SK-N-MC (cell line): ENCODE data around the gene CDK2.
A peak's percentile ranks its signal among the peaks of the same experiment; 100 is the strongest.

Experiments
- DNase-seq: peaks from one replicate; pipeline ENCODE4 v3.0.0-alpha.2; 2011; ENCODE audit warnings: low read depth, low spot score
- H3K27ac ChIP-seq: fragments of 200-600 bp; sonication (generic); 2 replicates; pipeline ENCODE4 v1.5.1; 2016; ENCODE audit warnings: mixed run types
- H3K36me3 ChIP-seq: fragments of 200-600 bp; sonication (generic); 2 replicates; pipeline ENCODE4 v1.6.1; 2017; ENCODE audit warnings: antibody characterized with exemption, low read length, mixed read lengths; ENCODE audit not compliant: insufficient read depth
- H3K4me3 ChIP-seq: fragments of 200-600 bp; sonication (generic); 2 replicates; pipeline ENCODE4 v1.5.1; 2016
- H3K9ac ChIP-seq: fragments of 200-600 bp; sonication (generic); 2 replicates; pipeline ENCODE4 v1.8.0; 2017; ENCODE audit warnings: mixed run types, mixed read lengths; ENCODE audit not compliant: insufficient read length
- H3K9me3 ChIP-seq: fragments of 200-600 bp; sonication (generic); 2 replicates; pipeline ENCODE4 v1.6.1; 2017; ENCODE audit warnings: low read depth, mild to moderate bottlenecking, antibody characterized with exemption, low read length, moderate library complexity, mixed read lengths
- EZH2 ChIP-seq: fragments of 200-600 bp; sonication (generic); IDR thresholded peaks from one replicate; pipeline ENCODE4 v1.6.1; 2017; ENCODE audit warnings: antibody characterized with exemption
- FOXP2 ChIP-seq: optimal IDR thresholded peaks from 2 replicates; pipeline ENCODE3; 2011; ENCODE audit warnings: mild to moderate bottlenecking, moderate library complexity; ENCODE audit not compliant: insufficient read depth; ENCODE audit errors: extremely low read length, control extremely low read depth
- POLR2AphosphoS5 ChIP-seq: IDR thresholded peaks from 2 replicates; pipeline ENCODE4 v1.6.1; 2012; ENCODE audit warnings: mild to moderate bottlenecking, low read depth, low read length, borderline replicate concordance

CDK2 gene

DNA sequence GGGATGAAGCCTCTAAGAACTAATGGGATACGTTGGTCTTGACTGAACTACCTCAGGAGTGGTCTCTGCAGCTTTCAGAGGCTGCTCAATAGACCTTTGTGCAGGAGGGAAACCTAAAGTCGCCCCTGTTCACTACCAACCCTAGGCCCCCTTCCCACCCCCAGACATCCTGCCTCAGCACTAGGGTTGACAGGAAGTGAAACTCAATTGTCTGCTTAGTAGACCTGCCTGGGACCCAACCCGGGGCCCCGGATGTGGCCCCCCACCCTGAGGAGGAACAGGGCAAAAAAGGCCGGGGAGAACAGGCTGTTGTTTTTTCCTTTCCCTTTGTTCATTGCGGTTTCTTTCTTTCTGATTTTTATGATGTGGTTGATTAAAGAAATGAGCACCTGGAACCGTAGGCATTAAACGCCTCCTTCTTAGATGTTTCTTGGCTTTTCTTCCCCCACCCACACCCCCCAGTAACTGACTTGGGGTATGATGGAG is 37.3 kb upstream of the CDK2 start:
- H3K36me3 ChIP-seq = no peaks in the 10 kb centered on the region
- no peak overlapping the region for H3K4me3 ChIP-seq
- TF ChIP-seq EZH2 (no peak), FOXP2 (no peak), POLR2AphosphoS5 (no peak; the same call in 1 of the 2 replicates)
- peak overlapping the region; percentile 79 for H3K27ac ChIP-seq
- H3K9ac ChIP-seq = no peak overlapping the region
- no peak for DNase-seq
- no peaks in the 10 kb centered on the region for H3K9me3 ChIP-seq

DNA sequence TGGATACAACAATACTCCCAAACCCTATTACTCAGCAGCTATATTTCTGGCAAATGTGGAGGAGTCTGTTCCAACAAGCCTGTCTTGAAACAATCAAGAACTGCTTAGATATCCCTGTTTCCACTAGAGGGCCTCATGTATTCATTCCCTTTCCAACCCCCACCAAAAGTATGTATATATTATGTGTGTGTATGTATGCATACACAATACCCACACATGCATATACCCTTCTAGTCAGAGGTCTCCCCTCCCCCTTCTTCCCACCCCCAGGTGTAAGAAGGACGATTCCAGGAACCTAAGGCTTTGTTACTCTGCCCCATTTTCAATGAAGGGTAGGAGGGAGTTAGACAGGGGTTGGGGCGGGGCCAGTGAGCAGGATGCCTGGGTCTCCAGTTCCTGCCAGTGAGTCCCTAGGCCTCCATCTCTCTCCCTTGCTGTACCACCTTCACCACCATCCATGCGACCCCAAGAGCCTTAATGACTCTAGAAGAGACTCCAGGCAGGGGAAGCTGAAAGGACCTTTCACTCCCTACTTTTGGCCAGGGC is 35.8 kb upstream of the CDK2 start, which contains the start of gene DGKA:
DGKA (plus strand) TSS at position 392 of the 546 bp plus-strand sequence. CDS start 5,342 bp downstream, outside the sequence.
- peak; percentile 72 for DNase-seq
- Histone ChIP-seq H3K4me3 (peak within 1 kb of the TSS; percentile 57), H3K36me3 (no peaks in the 10 kb centered on the region), H3K27ac (peak within 1 kb of the TSS; percentile 79), H3K9me3 (no peaks in the 10 kb centered on the region), H3K9ac (peak within 1 kb of the TSS; percentile 47)
- no peak for TF ChIP-seq EZH2

DNA sequence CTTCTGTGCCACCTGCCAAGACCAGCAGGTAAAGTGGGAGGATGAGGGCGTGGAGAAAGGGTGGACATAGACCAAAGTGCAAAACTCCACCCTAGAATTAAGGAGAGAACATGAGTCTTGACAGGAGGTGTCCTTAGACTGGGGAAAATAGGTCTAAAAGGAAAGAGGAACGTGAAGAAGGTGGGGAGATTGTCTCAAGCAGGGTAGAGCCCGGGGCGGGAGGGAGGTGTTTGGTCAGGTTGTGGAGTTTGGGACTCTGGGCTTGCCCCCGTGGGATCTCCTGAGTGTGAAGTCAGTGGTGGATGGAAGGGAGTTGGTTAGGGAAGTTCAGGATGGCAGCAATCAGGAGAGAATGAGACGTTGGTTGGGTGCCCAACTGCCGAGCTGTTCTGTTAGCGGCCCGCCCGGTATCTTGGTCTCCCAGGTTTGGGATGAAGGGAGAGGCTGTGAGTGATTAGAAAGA is 35.3 kb upstream of the CDK2 start:
- H3K27ac ChIP-seq = peak overlapping the region; percentile 22; the same call in 1 of the 2 replicates
- H3K9me3 ChIP-seq = no peaks in the 10 kb centered on the region
- TF ChIP-seq EZH2 = no peak
- no peak for TF ChIP-seq FOXP2
- TF ChIP-seq POLR2AphosphoS5 = no peak
- DNase-seq = no peak
- H3K9ac ChIP-seq = peak overlapping the region; percentile 47
- peak overlapping the region; percentile 57 for H3K4me3 ChIP-seq
- H3K36me3 ChIP-seq = no peaks in the 10 kb centered on the region

DNA sequence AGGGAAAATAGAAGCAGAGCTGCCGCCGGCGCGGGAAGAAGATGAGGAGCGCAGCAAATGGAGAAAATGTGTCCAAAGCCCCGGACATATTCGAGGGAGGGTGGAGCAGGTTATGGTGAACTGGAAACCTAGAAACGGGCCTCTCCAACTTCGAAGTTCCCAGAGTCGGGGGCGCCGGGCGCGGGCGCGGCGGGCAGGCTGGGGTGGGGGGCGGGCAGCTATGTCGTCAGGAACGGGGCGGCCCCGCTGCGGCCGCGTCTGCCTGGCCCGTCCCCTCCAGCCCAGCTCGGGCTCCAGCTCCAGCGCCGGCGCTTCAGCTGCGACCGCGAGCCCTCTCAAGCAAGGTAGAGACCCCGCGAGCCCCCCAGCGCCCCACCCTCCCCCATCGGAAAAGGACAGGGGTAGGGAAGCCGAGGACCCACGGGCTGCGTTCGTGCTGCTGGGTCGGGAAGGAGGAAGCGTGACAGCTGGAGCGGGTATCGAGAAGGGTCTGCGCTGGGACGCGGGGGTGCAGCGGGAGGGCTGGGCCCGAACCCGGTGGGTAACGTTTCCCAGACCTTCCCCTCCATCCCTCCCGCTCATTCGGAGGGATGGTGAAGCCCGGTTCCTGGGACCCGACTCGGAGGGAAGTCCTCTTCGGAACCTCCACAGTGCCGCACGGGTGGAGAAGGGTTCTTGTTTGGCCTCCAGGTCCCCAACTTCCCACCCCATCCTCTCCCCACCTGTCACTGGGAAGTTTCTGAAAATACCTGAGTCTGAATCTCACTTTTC is 34.7 kb upstream of the CDK2 start:
- TF ChIP-seq POLR2AphosphoS5 (0 out of 2 replicates have a peak, but pooled peaks have one; percentile 43), EZH2 (no peak)
- DNase-seq = no peak
- Histone ChIP-seq H3K4me3 (peak overlapping the region; percentile 57), H3K36me3 (no peaks in the 10 kb centered on the region), H3K9ac (peak overlapping the region; percentile 47), H3K27ac (no peak overlapping the region), H3K9me3 (no peaks in the 10 kb centered on the region)

DNA sequence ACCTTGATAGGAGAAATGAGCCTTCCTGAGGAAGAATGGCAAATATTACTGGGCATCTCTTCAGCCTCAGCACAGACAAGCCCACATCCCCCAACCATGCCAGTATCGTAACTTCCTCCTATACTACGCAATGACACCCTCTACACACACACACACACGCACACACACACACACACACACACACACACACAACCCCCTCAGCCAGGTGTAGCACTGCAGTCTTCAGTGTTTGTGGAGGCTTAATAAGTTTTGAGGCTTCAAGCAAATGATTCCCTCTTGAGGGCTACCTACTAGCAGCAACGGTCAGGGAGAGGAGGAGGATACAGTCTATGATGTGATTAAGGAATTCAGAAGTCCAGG is 34.1 kb upstream of the CDK2 start:
- TF ChIP-seq FOXP2 = no peak
- TF ChIP-seq POLR2AphosphoS5 = no peak
- no peak for TF ChIP-seq EZH2
- H3K27ac ChIP-seq = 0 out of 2 replicates have a peak overlapping the region, but pooled peaks have one; percentile 57
- no peak for DNase-seq
- no peak overlapping the region for H3K9ac ChIP-seq
- no peak overlapping the region for H3K4me3 ChIP-seq
- H3K9me3 ChIP-seq = no peaks in the 10 kb centered on the region
- H3K36me3 ChIP-seq = no peaks in the 10 kb centered on the region

DNA sequence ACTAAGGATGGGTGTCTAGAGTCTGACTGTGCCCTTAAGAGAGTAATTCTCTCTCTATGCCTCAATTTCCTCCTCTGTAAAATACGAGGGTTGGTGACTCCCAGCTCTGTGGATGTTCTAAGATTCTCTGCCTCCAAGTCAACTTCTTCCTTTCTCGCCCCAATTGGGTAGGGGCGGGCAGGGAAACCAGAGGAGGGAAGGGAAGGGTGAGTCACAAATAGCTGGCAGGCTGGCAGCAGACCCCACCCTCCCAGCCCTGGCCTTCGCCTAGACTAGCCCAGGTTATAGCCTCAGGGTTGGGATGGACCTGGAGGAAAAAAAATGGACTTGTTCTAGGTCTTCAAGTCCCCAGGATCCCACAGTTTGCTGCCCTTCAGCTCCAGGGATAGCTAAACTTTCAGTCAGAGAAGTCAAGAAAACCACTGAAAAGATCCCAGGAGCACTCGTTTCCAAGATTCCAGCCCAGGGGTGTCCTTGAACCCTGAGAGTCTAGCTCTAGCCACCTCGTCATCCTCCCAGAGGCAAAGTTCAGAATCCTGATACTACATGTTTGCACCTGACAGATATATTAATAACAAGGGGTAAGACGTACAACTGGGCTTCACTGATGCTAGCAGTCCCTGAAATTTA is 33.3 kb upstream of the CDK2 start:
- no peaks in the 10 kb centered on the region for H3K36me3 ChIP-seq
- 0 out of 2 replicates have a peak overlapping the region, but pooled peaks have one; percentile 57 for H3K27ac ChIP-seq
- no peak overlapping the region for H3K9ac ChIP-seq
- no peak overlapping the region for H3K4me3 ChIP-seq
- TF ChIP-seq FOXP2 = no peak
- TF ChIP-seq EZH2 = no peak
- TF ChIP-seq POLR2AphosphoS5 = no peak
- no peaks in the 10 kb centered on the region for H3K9me3 ChIP-seq
- no peak for DNase-seq

DNA sequence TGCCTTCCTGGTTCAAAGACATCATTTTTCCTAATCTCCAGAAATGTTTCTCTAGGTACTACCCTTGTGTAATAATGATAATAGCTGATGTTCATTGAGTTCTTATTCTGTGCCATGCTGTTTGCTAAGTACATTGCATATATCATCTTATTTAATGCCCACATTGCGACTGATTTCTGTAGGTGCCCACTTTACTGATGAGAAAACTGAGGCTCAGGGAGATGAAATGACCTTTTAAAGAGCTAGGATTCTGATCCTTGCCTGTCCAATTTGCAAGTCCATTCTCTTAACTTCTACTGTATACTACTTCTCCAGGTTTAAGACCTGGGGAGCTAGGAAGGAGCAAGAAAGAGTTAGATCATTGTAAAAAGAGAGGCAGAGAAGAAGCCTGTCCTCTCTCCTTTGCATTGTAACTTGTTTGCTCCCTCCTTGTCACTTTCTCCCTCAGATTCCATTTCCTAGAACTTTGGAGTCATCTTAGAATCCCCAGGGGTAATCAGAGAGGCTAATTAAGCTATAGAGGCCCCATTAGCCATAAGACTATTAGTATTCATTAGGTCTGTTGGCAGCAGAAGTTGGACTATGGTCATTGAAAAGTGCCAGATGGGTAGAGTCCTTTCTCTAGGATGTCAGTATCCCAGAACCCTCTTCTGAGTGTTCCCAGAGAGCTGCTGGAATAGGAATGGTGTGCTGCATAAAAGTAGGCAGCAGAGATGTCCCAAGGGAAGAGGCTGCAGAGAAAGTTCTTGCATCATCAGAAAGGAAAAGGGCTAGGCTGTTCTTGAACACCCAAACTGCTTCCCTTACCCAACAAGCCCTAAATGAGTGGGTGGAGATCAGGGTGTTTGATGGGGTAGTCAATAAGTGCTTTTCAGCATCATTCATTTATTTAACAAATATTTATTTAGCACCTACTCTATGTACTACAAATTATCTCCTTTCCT is 32.6 kb upstream of the CDK2 start:
- no peak for DNase-seq
- no peaks in the 10 kb centered on the region for H3K36me3 ChIP-seq
- H3K9me3 ChIP-seq = no peaks in the 10 kb centered on the region
- H3K27ac ChIP-seq = no peak overlapping the region
- no peak overlapping the region for H3K4me3 ChIP-seq
- no peak overlapping the region for H3K9ac ChIP-seq
- no peak for TF ChIP-seq POLR2AphosphoS5
- TF ChIP-seq EZH2 = no peak
- no peak for TF ChIP-seq FOXP2

DNA sequence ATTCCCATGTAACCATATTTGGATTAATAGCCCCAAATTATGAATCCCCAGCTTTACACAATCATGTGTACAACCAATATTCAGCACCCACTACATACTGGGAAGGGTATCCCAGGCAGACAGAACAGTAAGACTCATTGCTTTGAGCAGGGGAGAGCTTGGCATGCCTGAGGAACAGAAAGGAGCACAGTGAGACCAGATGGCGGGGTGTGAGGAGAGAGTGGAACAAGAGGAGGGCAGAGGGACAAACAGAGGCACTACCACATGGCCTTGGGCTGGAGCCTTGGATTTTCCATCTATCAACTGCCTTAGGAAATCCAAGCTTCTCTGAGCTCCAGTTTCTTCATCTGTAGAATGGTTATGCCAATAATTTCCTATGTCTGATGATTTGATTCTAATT is 31.9 kb upstream of the CDK2 start:
- DNase-seq = no peak
- Histone ChIP-seq H3K4me3 (no peak overlapping the region), H3K27ac (no peak overlapping the region), H3K36me3 (no peaks in the 10 kb centered on the region), H3K9me3 (no peaks in the 10 kb centered on the region), H3K9ac (no peak overlapping the region)
- no peak for TF ChIP-seq EZH2
- no peak for TF ChIP-seq FOXP2
- no peak for TF ChIP-seq POLR2AphosphoS5
